AG04449 (cell line): ENCODE data around the gene LDHAL6A.

ENCODE experiments used
- CTCF ChIA-PET: fragments of 350-600 bp; formaldehyde crosslinking; extraction: SDS; loops from one replicate; lab custom pipeline; 2021; ENCODE audit warnings: antibody characterized with exemption; lab: Yijun Ruan, JAX
- POLR2A ChIA-PET: fragments of 400-600, 350-600 bp; formaldehyde crosslinking; extraction: SDS; loops from one replicate; lab custom pipeline; 2020; ENCODE audit warnings: antibody characterized with exemption, inconsistent platforms; lab: Yijun Ruan, JAX
- DNase-seq: peaks from one replicate; pipeline ENCODE4 v3.0.0-alpha.2; 2010; ENCODE audit warnings: low read depth, low spot score
- H3K4me3 ChIP-seq: 2 replicates; pipeline ENCODE4 v1.5.1; 2011; ENCODE audit warnings: low read depth, mild to moderate bottlenecking, control low read depth, low read length
- TF ChIP-seq, protein P1 (sequence below): IDR thresholded peaks from one replicate; pipeline ENCODE4 v1.5.1; 2011; ENCODE audit warnings: mild to moderate bottlenecking, moderate library complexity, low read length, control low read depth, inconsistent platforms; ENCODE audit not compliant: insufficient read depth; ENCODE audit errors: missing control alignments

LDHAL6A gene

GRCh38 chr11:18461909-18462308 is 6.3 kb downstream of the LDHAL6A start:
- H3K4me3 ChIP-seq = no peak overlapping the region
- DNase-seq = no peak
- TF ChIP-seq, protein P1, sequence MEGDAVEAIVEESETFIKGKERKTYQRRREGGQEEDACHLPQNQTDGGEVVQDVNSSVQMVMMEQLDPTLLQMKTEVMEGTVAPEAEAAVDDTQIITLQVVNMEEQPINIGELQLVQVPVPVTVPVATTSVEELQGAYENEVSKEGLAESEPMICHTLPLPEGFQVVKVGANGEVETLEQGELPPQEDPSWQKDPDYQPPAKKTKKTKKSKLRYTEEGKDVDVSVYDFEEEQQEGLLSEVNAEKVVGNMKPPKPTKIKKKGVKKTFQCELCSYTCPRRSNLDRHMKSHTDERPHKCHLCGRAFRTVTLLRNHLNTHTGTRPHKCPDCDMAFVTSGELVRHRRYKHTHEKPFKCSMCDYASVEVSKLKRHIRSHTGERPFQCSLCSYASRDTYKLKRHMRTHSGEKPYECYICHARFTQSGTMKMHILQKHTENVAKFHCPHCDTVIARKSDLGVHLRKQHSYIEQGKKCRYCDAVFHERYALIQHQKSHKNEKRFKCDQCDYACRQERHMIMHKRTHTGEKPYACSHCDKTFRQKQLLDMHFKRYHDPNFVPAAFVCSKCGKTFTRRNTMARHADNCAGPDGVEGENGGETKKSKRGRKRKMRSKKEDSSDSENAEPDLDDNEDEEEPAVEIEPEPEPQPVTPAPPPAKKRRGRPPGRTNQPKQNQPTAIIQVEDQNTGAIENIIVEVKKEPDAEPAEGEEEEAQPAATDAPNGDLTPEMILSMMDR = no peak
- ChIA-PET POLR2A (no interaction called here), CTCF (no interaction called here)

DNA sequence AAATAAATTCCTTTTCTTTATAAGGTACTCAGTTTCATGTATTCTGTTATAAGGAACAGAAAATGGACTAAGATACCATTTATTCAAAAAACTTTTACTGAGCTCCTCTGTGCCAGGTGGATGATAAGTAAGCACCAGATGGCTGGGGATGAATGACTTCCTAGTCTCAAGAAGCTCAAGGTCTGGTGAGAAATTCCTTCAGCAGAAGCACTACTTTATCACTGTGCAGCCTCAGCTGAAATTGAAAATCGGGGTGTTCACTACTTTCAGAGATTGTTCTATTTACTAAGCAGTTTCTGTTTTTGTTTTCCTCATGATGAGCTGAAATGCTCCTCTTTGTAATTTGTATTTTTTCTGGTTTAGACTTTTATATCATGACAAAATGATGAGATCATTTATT is 7.8 kb downstream of the LDHAL6A start:
- ChIA-PET CTCF (interaction anchor here (1.2 kb wide), 1 partner anchor 219 kb away, joined by 3 read pairs; no protein-coding TSS in a partner anchor), POLR2A (no interaction called here)
- no peak for DNase-seq
- H3K4me3 ChIP-seq = no peak overlapping the region
- TF ChIP-seq, protein P1 = no peak

DNA sequence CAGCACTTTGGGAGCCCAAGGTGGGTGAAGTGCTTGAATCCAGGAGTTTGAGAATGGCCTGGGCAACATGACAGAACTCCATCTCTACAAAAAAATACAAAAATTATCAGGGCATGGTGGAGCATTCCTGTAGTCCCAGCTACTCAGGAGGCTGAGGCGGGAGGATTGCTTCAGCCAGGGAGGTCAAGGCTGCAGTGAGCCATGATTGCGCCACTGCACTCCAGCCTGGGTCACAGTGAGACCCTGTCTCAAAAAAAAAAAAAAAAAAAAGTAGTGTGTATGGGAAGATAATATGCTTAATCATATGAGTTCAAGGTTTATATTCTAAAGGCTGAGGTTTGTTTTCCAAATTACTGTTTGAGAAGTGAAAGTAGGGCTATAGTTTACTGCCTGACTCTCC is 10.7 kb downstream of the LDHAL6A start:
- TF ChIP-seq, protein P1 = no peak
- ChIA-PET CTCF (interaction anchor here (0.7 to 1.2 kb wide), 2 partner anchors 57 to 222 kb away, joined by 3 read pairs; no protein-coding TSS in a partner anchor), POLR2A (no interaction called here)
- no peak for DNase-seq
- H3K4me3 ChIP-seq = no peak overlapping the region

GRCh38 chr11:18468059-18468458 is 12.4 kb downstream of the LDHAL6A start:
- DNase-seq = no peak
- TF ChIP-seq, protein P1 = no peak
- ChIA-PET CTCF (no interaction called here), POLR2A (no interaction called here)
- no peak overlapping the region for H3K4me3 ChIP-seq

DNA sequence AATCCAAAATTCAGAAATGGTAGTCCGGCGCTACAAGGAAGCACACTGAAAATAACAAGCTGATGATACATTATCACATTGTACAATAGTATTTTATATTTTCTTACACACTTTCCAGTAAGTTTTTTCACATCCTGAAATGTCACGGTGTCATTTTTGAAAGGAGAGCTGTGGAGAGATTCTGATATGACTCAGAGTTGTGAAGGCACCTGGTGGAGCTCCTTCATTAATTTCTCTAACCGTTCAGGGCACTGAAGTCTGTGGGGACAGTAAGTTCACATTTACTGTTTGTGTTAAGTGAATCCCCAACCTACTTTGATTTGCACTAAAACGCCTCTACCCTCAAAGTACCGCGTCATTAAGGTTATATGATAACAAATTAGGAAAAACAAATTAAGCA is 13.3 kb downstream of the LDHAL6A start:
- POLR2A ChIA-PET = no interaction called here
- H3K4me3 ChIP-seq = no peak overlapping the region
- no peak for DNase-seq
- TF ChIP-seq, protein P1 = no peak
- CTCF ChIA-PET = interaction anchor here (1.4 kb wide), 1 partner anchor 10 kb away, joined by 5 read pairs; no protein-coding TSS in a partner anchor

DNA sequence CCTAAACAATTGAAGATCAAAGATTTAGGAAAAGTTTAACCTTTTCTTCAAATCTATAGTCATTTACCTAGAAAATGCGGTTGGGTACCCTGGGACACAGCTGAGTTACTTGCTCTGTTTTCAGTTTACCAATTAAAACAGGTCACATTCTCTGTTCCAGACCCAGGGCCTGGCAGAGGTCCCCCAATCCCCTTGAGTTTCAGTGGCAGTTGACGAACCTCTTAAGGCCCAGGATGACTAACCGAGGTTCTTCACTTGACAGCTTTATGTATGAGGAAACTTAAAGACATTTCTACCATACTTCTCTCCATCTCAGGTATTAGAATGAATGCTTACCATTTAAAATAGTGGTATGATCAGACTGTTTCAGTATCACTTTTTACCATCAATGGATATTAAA is 16.3 kb downstream of the LDHAL6A start:
- DNase-seq = no peak
- TF ChIP-seq, protein P1 = no peak
- ChIA-PET CTCF (no interaction called here), POLR2A (no interaction called here)
- no peak overlapping the region for H3K4me3 ChIP-seq
